ENCODE results near the gene KIF21A. TPM values are rescaled to one million over a fixed set of nuclear protein-coding genes. Genes with fewer than 3 reads are reported as not detected.
"Not testable (repeated sequence)": the region's sequence is repeated elsewhere in the genome, so short reads cannot be mapped to it uniquely, and the experiment has no call there.

The KIF21A gene
- total RNA-seq, 4 donors from 2014 or later = 32.2 to 52.6 (median 44.0) TPM

DNA sequence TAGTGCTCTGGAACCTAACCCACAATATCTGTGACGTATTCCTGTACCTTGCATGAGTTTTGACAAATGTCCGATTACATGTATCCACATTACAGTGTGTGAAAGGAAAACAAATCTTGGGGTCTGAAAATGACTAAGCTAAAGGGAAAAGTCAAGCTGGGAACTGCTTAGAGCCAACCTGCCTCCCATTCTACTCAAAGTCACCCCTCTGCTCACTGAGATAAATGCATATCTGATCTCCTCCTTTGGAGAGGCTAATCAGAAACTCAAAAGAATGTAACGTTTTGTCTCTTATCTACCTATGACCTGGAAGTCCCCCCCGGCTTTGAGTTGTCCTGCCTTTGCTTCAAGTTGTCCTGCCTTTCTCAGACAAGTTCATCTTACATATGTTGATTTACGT, 34.0 kb upstream of the KIF21A start:
- 78 to 87% methylated on average over 5 of the region's 5 CpGs for WGBS, 2 donors
- DNase-seq (ENCODE audit: low spot score in 2 of 2) = no peak
- H3K4me3 ChIP-seq (ENCODE audit: low read depth, poor library complexity, severe bottlenecking) = no peak overlapping the region
- intact Hi-C loops (cut with DNase I; ENCODE audit: low total_unique reads) = no loop called here
- no peak for TF ChIP-seq POLR2A (IDR thresholded peaks at IDR 0.05)

GRCh38 chr12:39476121-39476520, 33.2 kb upstream of the KIF21A start:
- intact Hi-C loops (cut with DNase I; ENCODE audit: low total_unique reads) = no loop called here
- DNase-seq (ENCODE audit: low spot score in 2 of 2) = no peak
- no peak overlapping the region for H3K4me3 ChIP-seq (ENCODE audit: low read depth, poor library complexity, severe bottlenecking)
- TF ChIP-seq, protein P1, sequence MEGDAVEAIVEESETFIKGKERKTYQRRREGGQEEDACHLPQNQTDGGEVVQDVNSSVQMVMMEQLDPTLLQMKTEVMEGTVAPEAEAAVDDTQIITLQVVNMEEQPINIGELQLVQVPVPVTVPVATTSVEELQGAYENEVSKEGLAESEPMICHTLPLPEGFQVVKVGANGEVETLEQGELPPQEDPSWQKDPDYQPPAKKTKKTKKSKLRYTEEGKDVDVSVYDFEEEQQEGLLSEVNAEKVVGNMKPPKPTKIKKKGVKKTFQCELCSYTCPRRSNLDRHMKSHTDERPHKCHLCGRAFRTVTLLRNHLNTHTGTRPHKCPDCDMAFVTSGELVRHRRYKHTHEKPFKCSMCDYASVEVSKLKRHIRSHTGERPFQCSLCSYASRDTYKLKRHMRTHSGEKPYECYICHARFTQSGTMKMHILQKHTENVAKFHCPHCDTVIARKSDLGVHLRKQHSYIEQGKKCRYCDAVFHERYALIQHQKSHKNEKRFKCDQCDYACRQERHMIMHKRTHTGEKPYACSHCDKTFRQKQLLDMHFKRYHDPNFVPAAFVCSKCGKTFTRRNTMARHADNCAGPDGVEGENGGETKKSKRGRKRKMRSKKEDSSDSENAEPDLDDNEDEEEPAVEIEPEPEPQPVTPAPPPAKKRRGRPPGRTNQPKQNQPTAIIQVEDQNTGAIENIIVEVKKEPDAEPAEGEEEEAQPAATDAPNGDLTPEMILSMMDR (IDR thresholded peaks at IDR 0.05) = no peak
- TF ChIP-seq POLR2A (IDR thresholded peaks at IDR 0.05) = no peak
- 91 to 96% methylated on average over 4 of the region's 4 CpGs for WGBS, 2 donors

DNA sequence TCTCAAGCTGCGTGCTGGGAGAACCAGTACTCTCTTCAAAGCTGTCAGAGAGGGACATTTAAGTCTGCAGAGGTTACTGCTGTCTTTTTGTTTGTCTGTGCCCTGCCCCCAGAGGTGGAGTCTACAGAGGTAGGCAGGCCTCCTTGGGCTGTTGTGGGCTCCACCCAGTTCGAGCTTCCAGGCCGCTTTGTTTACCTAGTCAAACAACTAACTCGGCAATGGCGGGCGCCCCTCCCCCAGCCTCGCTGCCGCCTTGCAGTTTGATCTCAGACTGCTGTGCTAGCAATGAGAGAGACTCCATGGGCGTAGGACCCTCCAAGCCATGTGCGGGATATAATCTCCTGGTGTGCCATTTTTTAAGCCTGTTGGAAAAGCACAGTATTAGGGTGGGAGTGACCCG, 32.2 kb upstream of the KIF21A start:
- intact Hi-C loops (cut with DNase I; ENCODE audit: low total_unique reads); DNase-seq (ENCODE audit: low spot score in 2 of 2); H3K4me3 ChIP-seq (ENCODE audit: low read depth, poor library complexity, severe bottlenecking): not testable (repeated sequence)
- 93 to 96% methylated on average over 11 of the region's 11 CpGs for WGBS, 2 donors

DNA sequence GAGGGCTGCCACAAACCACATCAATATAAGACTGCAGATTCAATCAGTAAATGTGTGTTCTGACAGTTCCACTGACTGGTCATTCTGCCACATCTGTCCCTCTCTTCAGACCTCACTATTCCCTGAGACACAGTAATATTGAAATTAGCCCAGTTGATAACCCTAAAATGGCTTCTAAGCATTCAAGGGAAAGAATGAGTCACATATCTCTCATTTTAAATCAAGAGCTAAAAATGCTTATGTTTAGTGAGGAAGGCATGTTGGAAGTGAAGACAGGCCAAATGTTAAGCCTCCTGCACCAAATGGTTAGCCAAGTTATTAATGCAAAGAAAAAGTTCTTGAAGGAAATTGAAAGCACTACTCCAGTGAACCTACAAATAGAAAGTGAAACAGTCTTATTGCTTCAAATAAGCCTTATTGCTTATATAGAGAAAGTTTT, 24.5 kb upstream of the KIF21A start:
- intact Hi-C loops (cut with DNase I; ENCODE audit: low total_unique reads) = no loop called here
- H3K4me3 ChIP-seq (ENCODE audit: low read depth, poor library complexity, severe bottlenecking) = no peak overlapping the region
- no peak for DNase-seq (ENCODE audit: low spot score in 2 of 2)
- TF ChIP-seq, protein P1 (IDR thresholded peaks at IDR 0.05) = no peak
- TF ChIP-seq POLR2A (IDR thresholded peaks at IDR 0.05) = no peak

DNA sequence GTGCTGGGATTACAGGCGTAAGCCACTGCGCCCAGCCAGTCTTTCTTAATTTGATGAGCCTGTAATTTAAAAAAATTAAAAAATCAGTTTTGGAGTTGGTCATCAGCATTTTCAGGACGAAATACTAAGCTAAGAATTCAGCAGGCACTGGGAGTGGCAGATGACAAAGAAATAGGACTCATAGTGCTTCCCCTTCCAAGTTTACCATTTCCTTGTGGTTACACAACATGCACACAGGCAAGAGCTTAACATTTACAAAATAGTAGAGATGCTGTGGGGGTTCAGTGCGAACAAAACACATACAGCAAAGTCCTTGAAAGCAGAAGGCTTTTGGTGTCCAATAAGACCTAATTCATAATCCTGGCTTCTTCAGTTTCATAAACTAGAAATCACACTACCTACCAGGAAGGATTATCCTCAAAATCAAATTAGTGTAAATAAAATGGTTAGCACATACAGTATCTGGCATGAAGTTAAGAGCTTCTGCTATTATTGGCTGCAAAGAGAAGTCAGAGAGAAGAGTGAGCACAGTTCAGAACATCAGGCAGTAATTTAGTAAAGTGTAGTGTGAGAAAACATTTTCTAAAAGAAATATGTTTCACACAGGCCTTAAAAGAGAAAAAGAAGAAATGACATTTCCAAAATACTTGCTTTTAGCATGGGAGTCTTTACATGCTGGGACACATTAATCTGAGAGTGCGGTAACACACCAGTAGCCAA, 22.2 kb upstream of the KIF21A start:
- intact Hi-C loops (cut with DNase I; ENCODE audit: low total_unique reads) = no loop called here
- 66 to 71% methylated on average over 5 of the region's 5 CpGs for WGBS, 2 donors
- no peak for TF ChIP-seq POLR2A (IDR thresholded peaks at IDR 0.05)
- TF ChIP-seq, protein P1 (IDR thresholded peaks at IDR 0.05) = no peak
- no peak overlapping the region for H3K4me3 ChIP-seq (ENCODE audit: low read depth, poor library complexity, severe bottlenecking)
- DNase-seq (ENCODE audit: low spot score in 2 of 2) = no peak

DNA sequence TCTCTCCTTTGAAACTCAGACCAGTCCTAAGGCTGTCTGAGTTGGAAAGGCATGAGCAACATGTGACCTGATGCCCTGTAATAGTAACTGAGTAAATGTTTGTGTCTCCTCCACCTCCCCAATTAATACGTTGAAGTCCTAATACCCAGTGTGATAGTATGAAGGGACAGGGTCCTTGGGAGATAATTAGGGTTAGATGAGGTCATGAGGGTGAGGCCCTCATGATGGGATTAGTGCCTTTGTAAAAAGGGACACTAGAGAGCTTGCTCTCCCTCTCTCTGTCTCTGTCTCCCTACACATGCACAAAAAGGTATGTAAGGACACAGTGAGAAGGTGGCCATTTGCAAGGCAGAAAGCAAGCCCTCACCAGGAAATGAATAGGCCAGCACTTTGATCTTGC, 18.1 kb upstream of the KIF21A start:
- intact Hi-C loops (cut with DNase I; ENCODE audit: low total_unique reads) = no loop called here
- 79 to 87% methylated on average over 1 of the region's 1 CpG for WGBS, 2 donors
- DNase-seq (ENCODE audit: low spot score in 2 of 2) = no peak
- TF ChIP-seq, protein P1 (IDR thresholded peaks at IDR 0.05) = no peak
- TF ChIP-seq POLR2A (IDR thresholded peaks at IDR 0.05) = no peak
- no peak overlapping the region for H3K4me3 ChIP-seq (ENCODE audit: low read depth, poor library complexity, severe bottlenecking)

DNA sequence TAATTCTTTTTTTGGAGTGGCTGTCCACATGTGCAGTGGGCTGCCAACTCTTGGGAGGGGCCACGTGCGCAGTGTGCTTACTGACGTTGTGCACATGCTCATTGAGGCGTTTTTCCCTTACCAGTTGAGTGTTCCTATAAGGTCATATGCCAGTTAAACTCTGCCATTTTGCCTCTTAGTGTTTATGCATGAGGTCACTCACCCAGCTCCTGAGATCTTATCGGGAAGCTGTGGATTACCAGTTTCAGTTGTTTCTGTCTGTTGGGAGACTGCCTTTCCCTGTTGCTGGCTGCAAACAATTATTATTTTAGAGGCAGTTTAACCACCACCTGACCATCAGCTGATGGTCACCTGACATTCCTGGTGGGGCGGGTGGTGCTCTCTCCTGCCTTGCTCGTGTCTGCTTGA, 16.1 kb upstream of the KIF21A start:
- H3K4me3 ChIP-seq (ENCODE audit: low read depth, poor library complexity, severe bottlenecking) = no peak overlapping the region
- no peak for DNase-seq (ENCODE audit: low spot score in 2 of 2)
- no peak for TF ChIP-seq POLR2A (IDR thresholded peaks at IDR 0.05)
- TF ChIP-seq, protein P1 (IDR thresholded peaks at IDR 0.05) = no peak
- intact Hi-C loops (cut with DNase I; ENCODE audit: low total_unique reads) = no loop called here
- 81 to 86% methylated on average over 7 of the region's 7 CpGs for WGBS, 2 donors

Data from lower leg skin (tissue), 4 donors.